Body of pancreas (tissue), 4 donors: ENCODE measurements around the gene RNPS1. TPM values are rescaled to one million over a fixed set of nuclear protein-coding genes. Genes with fewer than 3 reads are reported as not detected.

Experiments used
- ATAC-seq: fragments of 150-250 bp; one replicate; pipeline ENCODE4 v1.9.1; 2016
- DNase-seq, 4 donors: peaks; one replicate each; pipeline ENCODE4 v3.0.0-alpha.2; 2019
- H3K27ac ChIP-seq, 4 donors: fragments of 200-600 bp; sonication (generic); 1 replicate in 3 of 4; 2 replicates in 1 of 4; pipeline versions ENCODE4 v1.5.1 to v1.6.1; 2016 to 2019; ENCODE audit warnings: mild to moderate bottlenecking in 1 of 4, mixed read lengths in 1 of 4, moderate library complexity in 1 of 4
- H3K27me3 ChIP-seq, 2 donors: fragments of 200-600 bp; sonication (generic); one replicate each; pipeline ENCODE4 v1.6.0; 2016; ENCODE audit warnings: mild to moderate bottlenecking in 1 of 2
- H3K36me3 ChIP-seq, 2 donors: fragments of 200-600 bp; sonication (generic); replicated peaks in 1 of 2; 2 replicates each; pipeline ENCODE4 v1.5.1; 2016; ENCODE audit warnings: low read depth in 2 of 2; ENCODE audit not compliant: insufficient read depth in 1 of 2
- H3K4me1 ChIP-seq: fragments of 200-600 bp; sonication (generic); one replicate; pipeline ENCODE4 v1.6.0; 2016
- H3K4me3 ChIP-seq, 2 donors: fragments of 200-600 bp; sonication (generic); 1 replicate in 1 of 2; 2 replicates in 1 of 2; pipeline ENCODE4 v1.5.1; 2016 to 2019
- H3K9me3 ChIP-seq, 3 donors: fragments of 200-600 bp; sonication (generic); 1 replicate in 2 of 3; 2 replicates in 1 of 3; pipeline ENCODE4 v1.5.1; 2016
- POLR2A ChIP-seq, 3 donors: fragments of 450-650 bp; IDR thresholded peaks; one replicate each; pipeline ENCODE4 v1.6.1; 2016; ENCODE audit warnings: antibody characterized with exemption in 3 of 3, mild to moderate bottlenecking in 2 of 3
- WGBS, 2 donors: methylation state at CpG; one replicate each; pipeline ENCODE4 v1.1.5; 2017; 5-methylcytosine and 5-hydroxymethylcytosine counted together
- intact Hi-C: fragments of 100-400 bp; cut with DNase I; formaldehyde crosslinking; loops from one replicate; pipeline ENCODE4 v1.15.1; 2023
- total RNA-seq, 2 donors: library from RNA; depleted of rRNA; stranded (reverse); fragments of >200 nt; gene quantifications; one replicate each; pipeline ENCODE4 v1.1.0, GENCODE V29; 2016
- TF ChIP-seq, protein P1 (sequence below), 7 experiments: fragments of 450-650 bp in 4 of 7; fragments of 200-600 bp in 3 of 7; sonication (generic) in 3 of 7; IDR thresholded peaks; one replicate each; pipeline ENCODE4 v1.5.1; 2016 to 2019; ENCODE audit warnings: antibody characterized with exemption in 7 of 7

RNPS1 gene
- total RNA-seq, 2 donors from 2014 or later: 48.5 to 61.6 TPM

DNA sequence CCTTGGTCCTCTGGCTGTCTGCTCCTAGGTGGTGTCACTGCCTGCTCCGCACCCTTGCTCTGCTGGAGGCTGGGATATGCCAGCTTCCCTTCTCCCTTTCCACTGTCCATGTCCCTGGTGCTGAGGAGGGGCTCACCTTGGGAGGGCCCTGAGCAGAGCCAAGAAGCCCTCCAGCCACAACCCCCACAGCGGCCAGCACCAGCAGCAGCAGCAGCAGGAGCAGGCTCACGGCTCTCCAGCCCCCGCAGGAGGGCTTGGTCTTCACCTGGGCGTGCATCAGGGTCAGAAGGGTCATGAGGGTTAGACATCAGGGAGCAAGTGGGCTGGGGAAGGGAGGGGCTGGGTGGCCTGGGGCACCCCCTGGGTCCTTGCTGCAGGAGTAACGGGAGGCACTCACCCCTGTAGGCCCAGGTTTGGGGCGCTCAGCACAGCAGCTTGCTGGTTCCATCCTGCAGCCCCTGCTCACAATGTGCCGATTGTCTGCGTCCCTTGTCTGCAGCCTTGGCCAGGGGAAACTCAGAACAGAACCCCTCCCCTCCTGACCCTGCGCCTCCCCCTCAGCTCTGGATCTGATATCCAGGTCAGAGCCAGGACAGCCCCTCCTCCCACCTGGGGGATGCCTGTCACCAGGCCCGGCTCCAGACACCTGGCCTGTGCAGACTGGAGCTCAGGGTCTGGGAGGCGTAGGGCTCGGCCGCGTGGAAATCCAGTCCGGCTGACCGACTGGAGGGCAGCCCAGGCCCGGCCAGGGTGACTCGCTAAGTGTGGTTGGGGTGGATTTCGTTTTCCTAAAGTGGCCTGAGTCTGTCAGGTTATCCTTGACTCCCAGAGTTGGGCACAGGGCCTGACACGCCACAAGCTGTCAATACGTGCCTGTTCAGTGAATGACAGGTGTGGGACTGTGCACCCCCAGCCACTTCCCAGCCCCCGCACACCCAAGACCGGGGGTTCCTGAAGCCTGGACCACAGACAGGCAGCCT is 57.2 kb downstream of the RNPS1 start, which contains the start of gene BRICD5:
BRICD5 (minus strand) TSS at position 478 of the 980 bp plus-strand sequence; CDS start at position 448, 30 bp downstream.
- 67 to 74% methylated on average over 15 to 24 of the region's 24 CpGs for WGBS, 2 donors
- Histone ChIP-seq H3K4me1 (peaks cover 38% of the 10 kb centered on the region), H3K4me3 (no peak within 1 kb of the TSS), H3K27me3 (no peaks in the 10 kb centered on the region), H3K36me3 (peaks cover 0 to 18% of the 10 kb centered on the region in 2 donors), H3K9me3 (no peaks in the 10 kb centered on the region), H3K27ac (peak within 1 kb of the TSS in 1 of 4 donors; percentile 63)
- no peak for DNase-seq
- intact Hi-C loops: no loop called here
- no peak for ATAC-seq
- TF ChIP-seq, protein P1, sequence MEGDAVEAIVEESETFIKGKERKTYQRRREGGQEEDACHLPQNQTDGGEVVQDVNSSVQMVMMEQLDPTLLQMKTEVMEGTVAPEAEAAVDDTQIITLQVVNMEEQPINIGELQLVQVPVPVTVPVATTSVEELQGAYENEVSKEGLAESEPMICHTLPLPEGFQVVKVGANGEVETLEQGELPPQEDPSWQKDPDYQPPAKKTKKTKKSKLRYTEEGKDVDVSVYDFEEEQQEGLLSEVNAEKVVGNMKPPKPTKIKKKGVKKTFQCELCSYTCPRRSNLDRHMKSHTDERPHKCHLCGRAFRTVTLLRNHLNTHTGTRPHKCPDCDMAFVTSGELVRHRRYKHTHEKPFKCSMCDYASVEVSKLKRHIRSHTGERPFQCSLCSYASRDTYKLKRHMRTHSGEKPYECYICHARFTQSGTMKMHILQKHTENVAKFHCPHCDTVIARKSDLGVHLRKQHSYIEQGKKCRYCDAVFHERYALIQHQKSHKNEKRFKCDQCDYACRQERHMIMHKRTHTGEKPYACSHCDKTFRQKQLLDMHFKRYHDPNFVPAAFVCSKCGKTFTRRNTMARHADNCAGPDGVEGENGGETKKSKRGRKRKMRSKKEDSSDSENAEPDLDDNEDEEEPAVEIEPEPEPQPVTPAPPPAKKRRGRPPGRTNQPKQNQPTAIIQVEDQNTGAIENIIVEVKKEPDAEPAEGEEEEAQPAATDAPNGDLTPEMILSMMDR (IDR thresholded peaks at IDR 0.05): no peak
- no peak for TF ChIP-seq POLR2A (IDR thresholded peaks at IDR 0.05)

DNA sequence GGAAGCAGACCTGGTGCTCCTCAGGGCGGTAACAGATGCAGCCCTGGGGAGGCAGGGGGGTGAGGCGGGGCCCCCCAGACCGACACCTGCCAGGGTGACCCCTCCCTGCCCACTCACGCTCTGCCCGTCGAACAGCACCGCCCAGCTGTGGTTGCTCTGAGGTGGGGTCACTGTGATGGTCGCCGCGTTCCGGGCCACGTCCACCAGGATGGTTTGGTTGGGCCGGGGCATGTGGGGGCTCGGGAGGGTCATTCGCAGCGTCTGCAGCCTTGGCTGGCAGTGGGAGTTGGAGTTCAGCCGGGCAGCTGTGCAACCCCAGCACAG is 58.0 kb downstream of the RNPS1 start:
- H3K9me3 ChIP-seq: no peaks in the 10 kb centered on the region
- H3K4me1 ChIP-seq: peaks cover 38% of the 10 kb centered on the region
- no peak overlapping the region for H3K4me3 ChIP-seq
- no peak for TF ChIP-seq POLR2A (IDR thresholded peaks at IDR 0.05)
- TF ChIP-seq, protein P1 (IDR thresholded peaks at IDR 0.05): no peak
- H3K27me3 ChIP-seq: no peaks in the 10 kb centered on the region
- WGBS, 2 donors: 95% methylated on average over 14 of the region's 17 CpGs; no CpG with 5 or more reads in 1 of the 2 donors
- DNase-seq: no peak
- intact Hi-C loops: no loop called here
- H3K27ac ChIP-seq: no peak overlapping the region
- H3K36me3 ChIP-seq: peaks cover 0 to 18% of the 10 kb centered on the region in 2 donors
- no peak for ATAC-seq

DNA sequence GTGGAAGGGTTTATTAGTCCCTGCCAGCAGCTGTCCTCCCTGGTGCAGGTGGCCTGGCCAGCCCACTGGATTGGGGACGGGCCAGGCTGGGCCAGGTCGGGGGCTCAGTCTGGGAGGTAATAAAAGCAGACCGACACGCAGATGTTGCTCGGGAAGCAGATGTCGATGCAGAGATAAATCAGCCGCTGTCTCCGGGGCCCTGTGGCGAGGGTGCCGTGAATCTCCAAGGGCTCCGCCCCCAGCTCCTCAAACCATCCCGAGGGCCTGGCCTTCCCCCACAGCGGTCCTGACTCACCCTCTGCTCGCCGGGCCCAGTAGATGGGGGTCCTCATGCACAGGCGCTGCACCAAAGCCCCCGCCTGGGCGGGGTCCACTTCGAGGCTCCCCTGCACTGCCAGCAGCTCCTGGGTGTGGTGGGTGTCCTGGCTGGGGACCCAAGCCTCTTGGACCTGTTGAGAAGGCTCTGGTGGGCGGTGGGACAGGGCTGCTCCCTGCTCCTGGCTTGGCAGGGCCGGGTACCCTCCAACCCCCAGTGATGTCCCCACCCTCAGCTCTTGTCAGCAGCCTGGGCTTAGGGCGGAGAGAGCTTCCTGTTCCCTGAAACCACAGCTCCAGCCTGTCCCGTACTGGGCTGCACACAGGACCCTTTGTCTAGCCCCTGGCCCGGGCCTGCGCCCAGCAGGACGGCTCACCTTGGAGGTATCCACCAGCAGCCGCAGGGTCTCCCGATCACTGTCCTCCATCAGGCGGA is 58.5 kb downstream of the RNPS1 start:
- DNase-seq: no peak
- no peaks in the 10 kb centered on the region for H3K27me3 ChIP-seq
- intact Hi-C loops: no loop called here
- H3K9me3 ChIP-seq: no peaks in the 10 kb centered on the region
- H3K4me3 ChIP-seq: no peak overlapping the region
- H3K36me3 ChIP-seq: peaks cover 0 to 18% of the 10 kb centered on the region in 2 donors
- 85% methylated on average over 20 of the region's 29 CpGs; no CpG with 5 or more reads in 1 of the 2 donors for WGBS, 2 donors
- peaks cover 43% of the 10 kb centered on the region for H3K4me1 ChIP-seq
- ATAC-seq: no peak
- TF ChIP-seq POLR2A (IDR thresholded peaks at IDR 0.05): no peak
- TF ChIP-seq, protein P1 (IDR thresholded peaks at IDR 0.05): no peak
- H3K27ac ChIP-seq: no peak overlapping the region

DNA sequence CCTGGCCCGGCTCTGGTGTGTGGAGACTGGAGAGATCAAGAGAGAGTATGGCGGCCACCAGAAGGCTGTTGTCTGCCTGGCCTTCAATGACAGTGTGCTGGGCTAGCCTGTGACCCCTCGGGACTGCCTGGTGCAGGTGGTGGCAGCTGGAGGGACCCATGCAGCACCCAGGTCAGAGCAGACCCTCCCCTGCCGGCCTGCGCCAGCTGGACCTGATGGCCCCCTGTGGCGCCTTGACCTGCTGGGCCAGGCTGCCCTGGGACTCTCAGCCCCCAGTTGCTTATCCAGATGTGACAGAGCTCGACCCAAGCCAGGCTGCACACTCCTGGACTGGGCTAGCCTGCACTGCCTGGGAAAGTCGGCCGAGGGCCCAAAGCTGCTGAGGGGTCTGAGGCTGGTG is 59.2 kb downstream of the RNPS1 start:
- H3K27ac ChIP-seq: no peak overlapping the region
- no peak for DNase-seq
- peaks cover 0 to 18% of the 10 kb centered on the region in 2 donors for H3K36me3 ChIP-seq
- H3K9me3 ChIP-seq: no peaks in the 10 kb centered on the region
- H3K27me3 ChIP-seq: no peaks in the 10 kb centered on the region
- peaks cover 40% of the 10 kb centered on the region for H3K4me1 ChIP-seq
- intact Hi-C loops: no loop called here
- 87% methylated on average over 8 of the region's 9 CpGs; no CpG with 5 or more reads in 1 of the 2 donors for WGBS, 2 donors
- ATAC-seq: no peak
- H3K4me3 ChIP-seq: no peak overlapping the region
- no peak for TF ChIP-seq POLR2A (IDR thresholded peaks at IDR 0.05)

DNA sequence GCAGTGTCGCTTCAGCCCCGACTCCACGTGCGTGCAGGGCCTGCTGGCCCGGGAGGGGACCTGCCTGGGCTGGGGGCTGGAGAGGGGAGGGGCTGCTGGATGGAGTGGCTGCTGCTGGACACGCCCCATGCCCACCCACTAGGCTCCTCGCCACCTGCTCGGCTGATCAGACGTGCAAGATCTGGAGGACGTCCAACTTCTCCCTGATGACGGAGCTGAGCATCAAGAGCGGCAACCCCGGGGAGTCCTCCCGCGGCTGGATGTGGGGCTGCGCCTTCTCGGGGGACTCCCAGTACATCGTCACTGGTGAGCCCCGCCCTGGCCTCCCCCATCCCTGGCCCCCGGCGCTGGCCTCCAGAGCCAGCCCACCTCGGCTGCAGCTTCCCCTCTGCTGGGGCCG is 59.6 kb downstream of the RNPS1 start:
- Histone ChIP-seq H3K27ac (no peak overlapping the region), H3K27me3 (no peaks in the 10 kb centered on the region), H3K4me3 (no peak overlapping the region), H3K9me3 (no peaks in the 10 kb centered on the region), H3K4me1 (peaks cover 35% of the 10 kb centered on the region), H3K36me3 (peaks cover 0 to 18% of the 10 kb centered on the region in 2 donors)
- TF ChIP-seq, protein P1 (IDR thresholded peaks at IDR 0.05): no peak
- no peak for TF ChIP-seq POLR2A (IDR thresholded peaks at IDR 0.05)
- DNase-seq (no peak), ATAC-seq (no peak)
- WGBS, 2 donors: 83 to 96% methylated on average over 9 to 23 of the region's 23 CpGs
- intact Hi-C loops: no loop called here
